GM23248 (cell line): Measurements from ENCODE around the gene EME2.

Experiments
- EZH2 ChIP-seq: fragments of 200-600 bp; sonication (generic); IDR thresholded peaks from 2 replicates; pipeline ENCODE4 v1.6.1; 2018; ENCODE audit warnings: antibody characterized with exemption, mild to moderate bottlenecking; ENCODE audit not compliant: insufficient read depth, poor library complexity, severe bottlenecking
- EZH2phosphoT487 ChIP-seq: fragments of 200-600 bp; sonication (generic); IDR thresholded peaks from 2 replicates; pipeline ENCODE4 v1.6.1; 2018; ENCODE audit warnings: antibody characterized with exemption, moderate library complexity, mild to moderate bottlenecking, low read depth; ENCODE audit not compliant: insufficient read depth

DNA sequence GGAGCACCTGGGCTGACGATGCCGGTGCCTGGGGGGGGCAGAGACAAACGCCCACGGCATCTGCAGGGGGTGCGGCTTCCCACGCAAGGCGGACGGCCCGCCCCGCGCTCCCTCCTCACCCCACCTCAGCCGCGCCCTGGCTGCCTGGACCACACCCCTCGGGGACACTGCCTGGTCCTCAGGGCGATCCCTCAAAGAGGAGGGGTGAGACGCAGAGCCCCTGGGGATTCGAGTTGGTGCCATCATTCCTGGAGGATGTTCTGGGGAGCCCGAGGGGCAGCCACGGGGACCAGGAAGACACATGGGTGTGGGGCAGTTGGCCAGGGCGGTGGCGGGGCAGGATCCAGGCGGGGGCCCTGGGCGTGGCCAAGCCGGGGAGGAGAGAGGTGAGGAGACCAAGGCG lies 17.0 kb downstream of the EME2 start:
- TF ChIP-seq EZH2 = no peak
- no peak for TF ChIP-seq EZH2phosphoT487
